GM12865 (cell line): ENCODE results near the gene LMO2.
"Not testable (repeated sequence)": the region's sequence is repeated elsewhere in the genome, so short reads cannot be mapped to it uniquely, and the experiment has no call there.

ENCODE experiments used
- DNase-seq: peaks from one replicate; pipeline ENCODE4 v3.0.0; 2010; ENCODE audit warnings: low read depth
- H3K4me3 ChIP-seq: 2 replicates; pipeline ENCODE4 v1.5.1; 2011; ENCODE audit warnings: mild to moderate bottlenecking, low read depth, low read length, control low read depth
- TF ChIP-seq, protein P1 (sequence below): IDR thresholded peaks from 2 replicates; pipeline ENCODE4 v1.5.1; 2011; ENCODE audit warnings: low read length, control low read depth, low read depth, inconsistent platforms; ENCODE audit not compliant: insufficient read depth; ENCODE audit errors: missing control alignments

LMO2 gene

GRCh38 chr11:33933602-33934001, 41.7 kb upstream of the LMO2 start:
- DNase-seq, result no peak
- no peak overlapping the region for H3K4me3 ChIP-seq
- TF ChIP-seq, protein P1, sequence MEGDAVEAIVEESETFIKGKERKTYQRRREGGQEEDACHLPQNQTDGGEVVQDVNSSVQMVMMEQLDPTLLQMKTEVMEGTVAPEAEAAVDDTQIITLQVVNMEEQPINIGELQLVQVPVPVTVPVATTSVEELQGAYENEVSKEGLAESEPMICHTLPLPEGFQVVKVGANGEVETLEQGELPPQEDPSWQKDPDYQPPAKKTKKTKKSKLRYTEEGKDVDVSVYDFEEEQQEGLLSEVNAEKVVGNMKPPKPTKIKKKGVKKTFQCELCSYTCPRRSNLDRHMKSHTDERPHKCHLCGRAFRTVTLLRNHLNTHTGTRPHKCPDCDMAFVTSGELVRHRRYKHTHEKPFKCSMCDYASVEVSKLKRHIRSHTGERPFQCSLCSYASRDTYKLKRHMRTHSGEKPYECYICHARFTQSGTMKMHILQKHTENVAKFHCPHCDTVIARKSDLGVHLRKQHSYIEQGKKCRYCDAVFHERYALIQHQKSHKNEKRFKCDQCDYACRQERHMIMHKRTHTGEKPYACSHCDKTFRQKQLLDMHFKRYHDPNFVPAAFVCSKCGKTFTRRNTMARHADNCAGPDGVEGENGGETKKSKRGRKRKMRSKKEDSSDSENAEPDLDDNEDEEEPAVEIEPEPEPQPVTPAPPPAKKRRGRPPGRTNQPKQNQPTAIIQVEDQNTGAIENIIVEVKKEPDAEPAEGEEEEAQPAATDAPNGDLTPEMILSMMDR, result no peak

DNA sequence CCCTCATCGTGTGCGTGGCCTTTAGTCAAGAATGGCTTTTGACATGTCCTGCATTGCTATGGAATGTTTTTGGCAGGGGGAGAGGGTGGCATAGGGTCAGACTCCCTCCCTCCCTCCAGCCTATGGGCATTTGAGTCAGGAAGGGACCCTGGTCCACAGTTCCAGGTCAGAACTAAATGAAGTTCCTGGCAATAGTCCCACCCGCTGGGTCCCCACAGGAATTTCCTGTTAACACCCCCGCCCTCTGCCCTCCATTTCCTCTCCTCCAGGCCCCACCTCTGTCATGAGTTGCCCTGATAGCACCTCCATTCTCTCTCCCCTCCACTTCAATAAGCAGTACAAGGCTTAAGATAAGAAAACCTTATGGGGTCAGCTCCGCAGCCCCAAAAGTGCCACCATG, 40.8 kb upstream of the LMO2 start:
- no peak for DNase-seq
- TF ChIP-seq, protein P1, result no peak
- no peak overlapping the region for H3K4me3 ChIP-seq

GRCh38 chr11:33931739-33932366, 40.0 kb upstream of the LMO2 start:
- not testable (repeated sequence) for DNase-seq, H3K4me3 ChIP-seq

DNA sequence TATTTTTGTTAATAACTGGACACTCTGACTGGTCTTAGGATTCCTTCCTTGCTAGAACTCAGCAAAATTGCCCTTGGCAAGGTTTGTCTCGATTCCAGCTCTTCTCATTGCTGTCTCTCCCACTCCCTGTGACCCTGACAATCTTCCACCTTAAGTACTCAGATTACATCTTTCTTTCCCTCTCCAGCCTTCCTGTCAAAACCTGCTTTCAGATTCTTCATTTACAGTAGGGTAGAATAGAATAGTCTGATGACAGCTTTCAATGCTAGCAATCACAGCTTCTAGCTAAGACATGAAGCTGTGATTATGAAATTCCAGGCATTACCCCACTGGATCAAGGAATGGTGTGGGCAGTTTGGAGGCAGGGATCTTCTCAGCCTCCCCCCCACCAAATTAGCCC, 39.2 kb upstream of the LMO2 start:
- DNase-seq, result no peak
- H3K4me3 ChIP-seq, result no peak overlapping the region
- TF ChIP-seq, protein P1, result no peak

GRCh38 chr11:33930317-33931021, 38.6 kb upstream of the LMO2 start:
- H3K4me3 ChIP-seq, result no peak overlapping the region
- TF ChIP-seq, protein P1, result no peak
- DNase-seq, result no peak

DNA sequence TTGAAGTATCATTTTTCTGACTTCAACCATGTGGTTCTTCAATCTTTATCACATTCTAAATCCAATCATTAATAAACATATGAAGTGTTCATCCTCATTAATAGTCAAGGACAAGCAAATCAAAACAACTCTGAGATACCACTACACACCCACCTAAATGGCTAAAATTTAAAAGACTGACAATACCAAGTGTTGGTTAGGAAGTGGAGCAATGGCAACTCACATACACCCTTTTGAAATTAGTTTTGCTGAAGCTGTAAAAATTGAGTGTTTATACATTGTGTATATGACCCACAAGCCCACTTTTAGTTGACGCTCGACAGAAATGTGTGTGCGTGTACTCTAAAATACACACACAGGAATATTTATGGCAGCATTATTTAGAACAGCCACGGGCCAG, 36.7 kb upstream of the LMO2 start:
- no peak for DNase-seq
- TF ChIP-seq, protein P1, result no peak
- no peak overlapping the region for H3K4me3 ChIP-seq

GRCh38 chr11:33926671-33927552, 35.0 kb upstream of the LMO2 start:
- TF ChIP-seq, protein P1, result no peak
- no peak for DNase-seq
- H3K4me3 ChIP-seq, result no peak overlapping the region
